T-helper 2 cell (primary cell): ENCODE data around the gene KLRB1.
A peak's percentile ranks its signal among the peaks of the same experiment; 100 is the strongest.
"Not testable (repeated sequence)": the region's sequence is repeated elsewhere in the genome, so short reads cannot be mapped to it uniquely, and the experiment has no call there.

Source experiments
- DNase-seq, 5 experiments: peaks; one replicate each; pipeline versions ENCODE4 v3.0.0 to v3.0.0-alpha.2; 2012 to 2022

Gene KLRB1

GRCh38 chr12:9619411-9620179 lies 11.9 kb upstream of the KLRB1 start:
- DNase-seq: no peak

- DNase-seq: not testable (repeated sequence)
Observed at GRCh38 chr12:9618906-9619305, 11.2 kb upstream of the KLRB1 start.

GRCh38 chr12:9617124-9617523 lies 9.4 kb upstream of the KLRB1 start:
- DNase-seq: no peak

GRCh38 chr12:9615420-9616136 lies 7.9 kb upstream of the KLRB1 start:
- DNase-seq: peak in 2 of 5 experiments; percentile 59 to 89

GRCh38 chr12:9610606-9611005 lies 2.9 kb upstream of the KLRB1 start:
- not testable (repeated sequence) for DNase-seq

- no peak for DNase-seq
Observed at GRCh38 chr12:9606736-9607372, 862 bp downstream of the KLRB1 start.

- no peak for DNase-seq
Observed at GRCh38 chr12:9606247-9606646, 1.5 kb downstream of the KLRB1 start.

- no peak for DNase-seq
Observed at GRCh38 chr12:9605483-9605882, 2.2 kb downstream of the KLRB1 start.

GRCh38 chr12:9604287-9604686 lies 3.4 kb downstream of the KLRB1 start:
- DNase-seq: no peak

GRCh38 chr12:9600426-9600825 lies 7.3 kb downstream of the KLRB1 start:
- not testable (repeated sequence) for DNase-seq

GRCh38 chr12:9598363-9598762 lies 9.4 kb downstream of the KLRB1 start:
- DNase-seq: no peak

- no peak for DNase-seq
Observed at GRCh38 chr12:9597365-9597764, 10.4 kb downstream of the KLRB1 start.

GRCh38 chr12:9590441-9590840 lies 17.3 kb downstream of the KLRB1 start:
- no peak for DNase-seq

- no peak for DNase-seq
Observed at GRCh38 chr12:9588749-9589148, 19.0 kb downstream of the KLRB1 start.

GRCh38 chr12:9587987-9588600 lies 19.6 kb downstream of the KLRB1 start:
- no peak for DNase-seq

- DNase-seq: not testable (repeated sequence)
Observed at GRCh38 chr12:9577729-9578128, 30.0 kb downstream of the KLRB1 start.

GRCh38 chr12:9567151-9567550 lies 40.6 kb downstream of the KLRB1 start:
- not testable (repeated sequence) for DNase-seq

- not testable (repeated sequence) for DNase-seq
Observed at GRCh38 chr12:9566113-9566512, 41.6 kb downstream of the KLRB1 start.

GRCh38 chr12:9564418-9564817 lies 43.3 kb downstream of the KLRB1 start:
- peak in 2 of 5 experiments; percentile 2 to 3 for DNase-seq

GRCh38 chr12:9562841-9563453 lies 44.8 kb downstream of the KLRB1 start:
- DNase-seq: not testable (repeated sequence)

- DNase-seq: not testable (repeated sequence)
Observed at GRCh38 chr12:9545489-9545888, 62.2 kb downstream of the KLRB1 start.
